GM19455 (cell line): ENCODE measurements around the gene MRPL19.
"Not testable (repeated sequence)": the region's sequence is repeated elsewhere in the genome, so short reads cannot be mapped to it uniquely, and the experiment has no call there.

ENCODE experiments used
- ATAC-seq: cut with Tn5 transposase; IDR thresholded peaks from one replicate; pipeline ENCODE4 v1.9.1; 2021; ENCODE audit not compliant: unreplicated experiment

MRPL19 gene

GRCh38 chr2:75657798-75658197 lies 11.2 kb downstream of the MRPL19 start:
- ATAC-seq: no peak

- ATAC-seq: no peak
Measured at GRCh38 chr2:75666911-75667310, 20.3 kb downstream of the MRPL19 start.

- ATAC-seq: no peak
Measured at GRCh38 chr2:75667884-75668283, 21.3 kb downstream of the MRPL19 start.

GRCh38 chr2:75675423-75675822 lies 28.8 kb downstream of the MRPL19 start:
- ATAC-seq: not testable (repeated sequence)

- ATAC-seq: no peak
Measured at GRCh38 chr2:75675908-75676307, 29.3 kb downstream of the MRPL19 start.

- ATAC-seq: no peak
Measured at GRCh38 chr2:75676464-75676863, 29.9 kb downstream of the MRPL19 start.

- ATAC-seq: no peak
Measured at GRCh38 chr2:75679556-75679955, 33.0 kb downstream of the MRPL19 start.

GRCh38 chr2:75680402-75680801 lies 33.8 kb downstream of the MRPL19 start:
- no peak for ATAC-seq

- ATAC-seq: not testable (repeated sequence)
Measured at GRCh38 chr2:75683430-75683829, 36.8 kb downstream of the MRPL19 start.

- no peak for ATAC-seq
Measured at GRCh38 chr2:75688196-75688595, 41.6 kb downstream of the MRPL19 start.

GRCh38 chr2:75698918-75699317 lies 52.3 kb downstream of the MRPL19 start:
- no peak for ATAC-seq

GRCh38 chr2:75702593-75702992 lies 56.0 kb downstream of the MRPL19 start:
- ATAC-seq: no peak

GRCh38 chr2:75703589-75704287 lies 57.2 kb downstream of the MRPL19 start:
- no peak for ATAC-seq

- ATAC-seq: no peak
Measured at GRCh38 chr2:75705921-75706320, 59.3 kb downstream of the MRPL19 start.

GRCh38 chr2:75707901-75708300 lies 61.3 kb downstream of the MRPL19 start:
- ATAC-seq: no peak

GRCh38 chr2:75709297-75709696 lies 62.7 kb downstream of the MRPL19 start:
- no peak for ATAC-seq

GRCh38 chr2:75710220-75710576 lies 63.6 kb downstream of the MRPL19 start:
- ATAC-seq: peak; percentile 39

GRCh38 chr2:75710577-75711253 lies 64.1 kb downstream of the MRPL19 start, which contains the start of gene GCFC2:
Gene GCFC2, minus strand, starts transcription at chr2:75710915. Its CDS starts 60 bp downstream, at chr2:75710855.
- peak; percentile 93 for ATAC-seq

GRCh38 chr2:75711590-75711989 lies 65.0 kb downstream of the MRPL19 start:
- ATAC-seq: not testable (repeated sequence)

- no peak for ATAC-seq
Measured at GRCh38 chr2:75716406-75716805, 69.8 kb downstream of the MRPL19 start.

- no peak for ATAC-seq
Measured at GRCh38 chr2:75719616-75720015, 73.0 kb downstream of the MRPL19 start.

- no peak for ATAC-seq
Measured at GRCh38 chr2:75720525-75720924, 73.9 kb downstream of the MRPL19 start.

GRCh38 chr2:75722687-75723086 lies 76.1 kb downstream of the MRPL19 start:
- no peak for ATAC-seq
